Activated naive CD4-positive, alpha-beta T cell treated with anti-CD3 and anti-CD28 coated beads, Interleukin-2, amount 50 U/mL, for 72 hours (primary cell): ENCODE results near the gene FHIT. TPM values are rescaled to one million over a fixed set of nuclear protein-coding genes. Genes with fewer than 3 reads are reported as not detected.
"Not testable (repeated sequence)": the region's sequence is repeated elsewhere in the genome, so short reads cannot be mapped to it uniquely, and the experiment has no call there.

ENCODE experiments used
- ATAC-seq, 2 donors: fragments of 150-1000 bp; cut with Tn5 transposase; 2 replicates each; pipeline ENCODE4 v1.10.0; 2021; ENCODE audit warnings: mild to moderate bottlenecking in 2 of 2, moderate library complexity in 2 of 2
- DNase-seq, 2 donors: peaks; one replicate each; pipeline ENCODE4 v3.0.0; 2021 to 2022; ENCODE audit warnings: low spot score in 2 of 2
- H3K27ac Mint-ChIP-seq, 2 donors: one replicate each; pipeline ENCODE4 v1.8.0; 2022; ENCODE audit warnings: mild to moderate bottlenecking in 2 of 2, mixed read lengths in 2 of 2
- H3K36me3 Mint-ChIP-seq, 2 donors: one replicate each; pipeline ENCODE4 v1.8.0; 2022; ENCODE audit warnings: mixed read lengths in 2 of 2
- H3K9me3 Mint-ChIP-seq, 2 donors: one replicate each; pipeline ENCODE4 v1.8.0; 2022; ENCODE audit warnings: mixed read lengths in 2 of 2
- total RNA-seq, 2 donors: library from RNA; stranded (reverse); gene quantifications; one replicate each; pipeline ENCODE4 v1.2.3, GENCODE V29; 2022

Gene FHIT
- total RNA-seq, 2 donors from 2014 or later = 21.3 to 37.0 TPM

GRCh38 chr3:60703008-60703407 lies 548.2 kb downstream of the FHIT start:
- Mint-ChIP-seq H3K27ac (no peak overlapping the region), H3K9me3 (no peaks in the 10 kb centered on the region), H3K36me3 (no peaks in the 10 kb centered on the region)
- DNase-seq (no peak), ATAC-seq (no peak)

- peaks cover 0 to 5% of the 10 kb centered on the region in 2 donors for H3K36me3 Mint-ChIP-seq
- ATAC-seq (no peak), DNase-seq (no peak)
- H3K27ac Mint-ChIP-seq = no peak overlapping the region
- H3K9me3 Mint-ChIP-seq = no peaks in the 10 kb centered on the region
Observed at GRCh38 chr3:60698117-60698516, 553.1 kb downstream of the FHIT start.

GRCh38 chr3:60697132-60697531 lies 554.1 kb downstream of the FHIT start:
- ATAC-seq (no peak), DNase-seq (no peak)
- Mint-ChIP-seq H3K36me3 (peaks cover 0 to 5% of the 10 kb centered on the region in 2 donors), H3K9me3 (no peaks in the 10 kb centered on the region), H3K27ac (no peak overlapping the region)

- no peak overlapping the region for H3K27ac Mint-ChIP-seq
- ATAC-seq = no peak
Observed at GRCh38 chr3:60696428-60697125, 554.7 kb downstream of the FHIT start.

GRCh38 chr3:60675424-60675823 lies 575.8 kb downstream of the FHIT start:
- Mint-ChIP-seq H3K36me3 (no peaks in the 10 kb centered on the region), H3K9me3 (peaks cover 0 to 13% of the 10 kb centered on the region in 2 donors), H3K27ac (no peak overlapping the region)
- DNase-seq (no peak), ATAC-seq (no peak)

More at GRCh38 chr3:60696428-60697125, 554.7 kb downstream of the FHIT start:
- Mint-ChIP-seq H3K9me3 (peaks cover 0 to 3% of the 10 kb centered on the region in 2 donors), H3K36me3 (peaks cover 0 to 5% of the 10 kb centered on the region in 2 donors)
- DNase-seq = no peak

GRCh38 chr3:60674870-60675269 lies 576.4 kb downstream of the FHIT start:
- DNase-seq = no peak
- H3K27ac Mint-ChIP-seq = no peak overlapping the region
- peaks cover 0 to 13% of the 10 kb centered on the region in 2 donors for H3K9me3 Mint-ChIP-seq
- no peak for ATAC-seq
- H3K36me3 Mint-ChIP-seq = no peaks in the 10 kb centered on the region

- no peak overlapping the region for H3K27ac Mint-ChIP-seq
Observed at GRCh38 chr3:60673123-60673522, 578.1 kb downstream of the FHIT start.

GRCh38 chr3:60672337-60672736 lies 578.9 kb downstream of the FHIT start:
- DNase-seq, ATAC-seq, H3K36me3 Mint-ChIP-seq, H3K27ac Mint-ChIP-seq: not testable (repeated sequence)
- peaks cover 0 to 13% of the 10 kb centered on the region in 2 donors for H3K9me3 Mint-ChIP-seq

More at GRCh38 chr3:60673123-60673522, 578.1 kb downstream of the FHIT start:
- DNase-seq (no peak), ATAC-seq (no peak)
- Mint-ChIP-seq H3K36me3 (no peaks in the 10 kb centered on the region), H3K9me3 (peaks cover 0 to 13% of the 10 kb centered on the region in 2 donors)

GRCh38 chr3:60669636-60670035 lies 581.6 kb downstream of the FHIT start:
- DNase-seq = no peak
- H3K27ac Mint-ChIP-seq = no peak overlapping the region
- H3K9me3 Mint-ChIP-seq = peaks cover 6 to 24% of the 10 kb centered on the region in 2 donors
- peaks cover 0 to 13% of the 10 kb centered on the region in 2 donors for H3K36me3 Mint-ChIP-seq
- ATAC-seq = no peak

GRCh38 chr3:60660026-60660425 lies 591.2 kb downstream of the FHIT start:
- H3K36me3 Mint-ChIP-seq = peaks cover 0 to 12% of the 10 kb centered on the region in 2 donors
- H3K9me3 Mint-ChIP-seq = peaks cover 26 to 27% of the 10 kb centered on the region in 2 donors
- no peak for DNase-seq
- ATAC-seq = no peak
- H3K27ac Mint-ChIP-seq = no peak overlapping the region

- H3K9me3 Mint-ChIP-seq = peaks cover 25 to 26% of the 10 kb centered on the region in 2 donors
- ATAC-seq (no peak), DNase-seq (no peak)
- no peak overlapping the region for H3K27ac Mint-ChIP-seq
- peaks cover 0 to 12% of the 10 kb centered on the region in 2 donors for H3K36me3 Mint-ChIP-seq
Observed at GRCh38 chr3:60659098-60659497, 592.2 kb downstream of the FHIT start.

- peaks cover 25 to 26% of the 10 kb centered on the region in 2 donors for H3K9me3 Mint-ChIP-seq
- ATAC-seq (peak in 1 of 2 donors; percentile 38), DNase-seq (no peak)
- H3K27ac Mint-ChIP-seq = no peak overlapping the region
- H3K36me3 Mint-ChIP-seq = peaks cover 0 to 12% of the 10 kb centered on the region in 2 donors
Observed at GRCh38 chr3:60657972-60658371, 593.3 kb downstream of the FHIT start.

- Mint-ChIP-seq H3K9me3 (peaks cover 0 to 2% of the 10 kb centered on the region in 2 donors), H3K27ac (no peak overlapping the region), H3K36me3 (no peaks in the 10 kb centered on the region)
- DNase-seq = no peak
- no peak for ATAC-seq
Observed at GRCh38 chr3:60652829-60653228, 598.4 kb downstream of the FHIT start.

- no peak for DNase-seq
- H3K27ac Mint-ChIP-seq = no peak overlapping the region
- H3K9me3 Mint-ChIP-seq = no peaks in the 10 kb centered on the region
- no peak for ATAC-seq
- no peaks in the 10 kb centered on the region for H3K36me3 Mint-ChIP-seq
Observed at GRCh38 chr3:60651799-60652198, 599.5 kb downstream of the FHIT start.

GRCh38 chr3:60650171-60650570 lies 601.1 kb downstream of the FHIT start:
- ATAC-seq (no peak), DNase-seq (no peak)
- Mint-ChIP-seq H3K27ac (no peak overlapping the region), H3K36me3 (no peaks in the 10 kb centered on the region), H3K9me3 (no peaks in the 10 kb centered on the region)

- no peaks in the 10 kb centered on the region for H3K9me3 Mint-ChIP-seq
- ATAC-seq (no peak), DNase-seq (no peak)
- no peak overlapping the region for H3K27ac Mint-ChIP-seq
- H3K36me3 Mint-ChIP-seq = no peaks in the 10 kb centered on the region
Observed at GRCh38 chr3:60645801-60646200, 605.5 kb downstream of the FHIT start.

- peaks cover 0 to 3% of the 10 kb centered on the region in 2 donors for H3K9me3 Mint-ChIP-seq
- DNase-seq (no peak), ATAC-seq (no peak)
- H3K36me3 Mint-ChIP-seq = no peaks in the 10 kb centered on the region
- no peak overlapping the region for H3K27ac Mint-ChIP-seq
Observed at GRCh38 chr3:60643831-60644230, 607.4 kb downstream of the FHIT start.

- Mint-ChIP-seq H3K9me3 (peaks cover 0 to 3% of the 10 kb centered on the region in 2 donors), H3K36me3 (no peaks in the 10 kb centered on the region), H3K27ac (no peak overlapping the region)
- ATAC-seq (no peak), DNase-seq (no peak)
Observed at GRCh38 chr3:60641354-60641753, 609.9 kb downstream of the FHIT start.
